Activated CD8-positive, alpha-beta memory T cell treated with anti-CD3 and anti-CD28 coated beads, Interleukin-2, amount 50 U/mL, for 1 hour (primary cell): ENCODE measurements around the gene GMPPB.
"Not testable (repeated sequence)": the region's sequence is repeated elsewhere in the genome, so short reads cannot be mapped to it uniquely, and the experiment has no call there.

ENCODE experiments used
- DNase-seq: peaks from one replicate; pipeline ENCODE4 v3.0.0-alpha.2; 2020; ENCODE audit errors: extremely low read depth

The GMPPB gene

DNA sequence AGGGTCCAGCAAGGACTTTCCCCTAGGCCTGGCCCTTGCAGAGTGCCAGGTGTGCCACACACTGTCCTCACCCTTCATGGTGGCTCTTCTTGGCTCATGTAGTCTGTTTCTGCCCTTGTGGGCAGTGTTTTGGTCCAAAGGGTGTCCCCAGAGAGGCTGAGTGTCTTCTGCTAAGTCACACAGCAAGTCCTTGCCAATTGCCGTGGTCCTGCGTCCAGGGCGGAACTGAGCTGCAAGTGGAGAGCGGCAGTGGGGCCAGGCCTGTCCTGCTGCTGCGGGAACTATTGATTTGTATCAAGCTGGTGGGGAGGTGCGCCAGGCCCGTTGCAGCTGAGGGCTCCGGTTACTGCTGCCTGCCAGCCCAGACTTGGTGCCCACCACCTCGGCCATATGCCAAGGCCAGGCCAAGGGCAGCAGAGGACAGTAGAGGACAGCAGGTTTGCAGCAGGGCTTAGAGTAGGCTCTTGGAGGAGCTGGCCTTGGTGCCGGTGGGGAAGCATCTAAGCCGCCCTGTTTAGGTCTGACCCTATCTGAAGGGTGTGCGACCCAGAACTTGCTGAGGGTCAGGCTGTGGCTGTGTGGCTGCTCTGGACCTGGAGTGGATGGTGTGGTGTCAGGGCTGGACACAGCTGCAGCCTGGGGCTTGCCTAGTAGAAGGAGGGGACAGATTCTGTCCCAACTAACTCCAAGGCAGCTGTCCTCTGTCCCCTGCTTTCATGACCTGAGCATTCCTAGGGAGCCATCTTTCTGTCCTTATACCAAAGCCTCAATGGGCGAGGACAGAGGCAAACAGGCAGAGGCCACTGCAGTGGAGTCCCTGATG lies 8.8 kb downstream of the GMPPB start:
- no peak for DNase-seq

DNA sequence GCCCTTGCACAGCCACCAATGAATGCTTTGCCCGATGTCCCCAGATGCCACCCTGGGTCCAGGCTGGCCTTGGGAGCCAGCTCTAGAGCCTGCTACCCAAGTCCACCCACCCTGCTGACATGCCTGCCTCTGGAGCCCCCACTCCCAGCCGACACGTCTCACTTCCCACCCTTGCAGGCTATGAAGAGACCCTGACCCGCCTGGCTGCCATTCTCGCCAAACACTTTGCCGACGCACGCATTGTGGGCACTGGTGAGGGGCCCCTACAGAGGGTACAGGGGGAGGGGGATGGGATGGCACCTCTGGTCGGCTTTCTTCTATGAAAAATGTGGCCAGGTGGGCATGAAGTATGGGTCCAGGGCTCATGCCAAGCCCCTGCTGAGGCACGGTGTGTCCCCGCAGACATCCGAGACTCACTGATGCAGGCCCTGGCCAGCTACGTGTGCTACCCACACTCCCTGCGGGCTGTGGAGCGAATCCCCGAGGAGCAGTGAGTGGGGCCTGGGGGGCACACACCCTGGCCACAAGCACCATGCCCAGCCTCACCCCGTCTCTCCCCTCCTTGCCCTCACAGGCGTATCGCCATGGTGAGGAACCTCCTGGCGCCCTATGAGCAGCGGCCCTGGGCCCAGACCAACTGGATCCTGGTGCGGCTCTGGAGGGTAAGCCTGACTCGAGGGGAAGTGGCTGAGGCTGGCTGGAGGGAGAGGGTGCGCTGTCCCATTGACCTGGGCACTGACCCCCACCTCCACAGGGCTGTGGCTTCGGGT lies 10.2 kb downstream of the GMPPB start:
- no peak for DNase-seq

DNA sequence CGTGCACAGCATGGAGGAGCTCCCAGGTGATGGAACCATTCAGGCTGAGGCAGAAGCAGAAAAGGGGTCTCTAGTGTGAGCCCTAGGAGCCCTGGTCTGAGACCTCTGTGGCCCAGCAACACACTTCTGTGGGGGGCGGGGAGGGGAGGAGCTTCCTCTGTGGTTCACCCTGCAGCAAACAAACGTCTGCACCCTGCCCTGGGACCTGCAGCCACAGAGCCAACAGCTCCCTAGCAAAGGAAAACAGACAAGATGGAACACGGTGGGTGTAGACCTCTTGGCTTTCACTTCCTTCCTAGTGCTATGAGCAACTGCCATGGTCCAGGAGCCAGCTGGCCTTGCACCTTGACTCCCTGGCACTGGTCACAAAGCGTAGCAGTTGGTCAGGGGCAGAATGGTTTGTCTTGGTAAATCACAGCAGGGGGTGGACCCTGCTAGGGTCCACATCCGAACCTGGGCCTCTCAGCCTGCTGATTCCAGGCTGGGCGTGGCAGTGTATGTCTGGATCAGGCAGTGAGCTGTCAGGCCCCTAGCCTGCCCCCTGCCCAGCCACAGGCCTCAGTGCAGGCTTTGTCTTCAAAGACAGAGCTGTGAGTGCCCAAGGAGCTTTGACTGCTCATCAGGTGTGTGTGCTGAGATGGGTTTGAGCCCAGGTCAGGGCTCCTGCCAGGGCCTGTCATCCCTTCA lies 11.0 kb downstream of the GMPPB start:
- DNase-seq = no peak

DNA sequence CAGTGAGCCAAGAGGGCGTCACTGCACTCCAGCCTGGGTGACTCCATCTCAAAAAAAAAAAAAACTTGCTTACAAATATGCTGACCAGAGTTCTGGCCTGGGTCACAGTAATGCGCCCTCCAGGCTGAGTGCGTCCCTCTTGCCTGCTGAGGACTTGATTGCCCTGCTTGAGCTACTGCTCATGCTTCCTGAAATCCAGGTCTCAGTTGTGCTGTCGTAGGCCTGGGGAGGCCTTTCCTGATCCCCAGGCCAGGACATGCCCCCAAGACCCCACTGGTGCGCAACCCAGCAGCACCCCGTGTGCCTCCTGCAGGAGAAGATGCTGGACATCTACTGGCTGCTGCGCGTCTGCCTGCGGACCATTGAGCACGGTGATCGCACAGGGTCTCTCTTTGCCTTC lies 11.6 kb downstream of the GMPPB start:
- DNase-seq = no peak

DNA sequence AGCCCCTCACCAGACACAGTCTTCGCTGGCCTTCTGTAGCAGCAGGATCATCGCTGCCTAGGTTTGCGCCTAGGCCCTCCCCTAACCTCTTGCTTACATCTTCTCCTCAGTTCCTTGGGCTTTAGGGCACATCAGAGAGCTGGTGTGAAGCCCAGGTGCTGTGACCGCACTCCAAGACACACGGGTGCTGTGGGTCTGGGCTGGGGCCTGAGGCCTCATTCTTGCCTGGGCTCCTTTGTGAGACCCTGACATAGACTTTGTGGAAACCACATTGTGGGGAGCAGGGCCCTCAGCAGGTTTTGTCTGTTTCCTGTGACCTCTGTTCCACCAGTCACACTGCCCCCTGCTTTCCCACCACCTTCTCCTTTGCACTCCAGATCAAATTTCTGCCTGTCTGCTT lies 12.3 kb downstream of the GMPPB start:
- DNase-seq = no peak

DNA sequence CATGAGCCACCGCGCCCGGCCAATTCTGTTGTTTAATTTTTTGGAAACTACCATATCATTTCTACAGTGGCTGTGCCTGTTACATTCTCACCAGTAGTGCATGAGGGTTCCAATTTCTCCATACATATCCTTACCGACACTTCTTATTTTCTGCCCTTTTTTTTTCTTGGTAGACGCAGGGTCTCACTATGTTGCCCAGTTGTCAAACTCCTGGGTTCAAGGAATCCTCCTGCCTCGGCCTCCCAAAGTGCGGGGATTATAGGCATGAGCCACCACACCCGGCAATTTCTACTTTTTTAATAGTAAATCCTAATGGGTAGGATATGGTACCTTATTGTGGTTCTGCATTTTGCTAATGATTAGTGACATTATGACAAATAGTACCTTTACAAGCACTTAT lies 13.9 kb downstream of the GMPPB start:
- DNase-seq = no peak

DNA sequence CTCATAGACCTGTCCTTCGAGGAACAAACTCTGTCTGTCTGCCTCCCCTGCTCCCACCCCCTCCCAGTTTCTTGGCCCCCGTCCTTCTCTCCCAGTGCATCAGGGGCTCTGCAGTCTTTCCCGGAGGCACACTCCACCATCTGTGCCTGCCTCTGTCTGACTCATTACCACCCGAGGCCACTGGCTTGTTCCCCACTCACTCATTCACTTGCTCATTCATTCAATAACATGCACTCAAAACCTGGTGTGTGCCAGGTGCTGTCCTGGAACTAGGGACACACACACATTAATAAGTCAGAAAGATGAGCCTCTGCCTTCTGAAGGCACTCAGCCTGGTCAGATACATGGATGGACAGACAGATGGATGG lies 16.7 kb downstream of the GMPPB start:
- DNase-seq = no peak

DNA sequence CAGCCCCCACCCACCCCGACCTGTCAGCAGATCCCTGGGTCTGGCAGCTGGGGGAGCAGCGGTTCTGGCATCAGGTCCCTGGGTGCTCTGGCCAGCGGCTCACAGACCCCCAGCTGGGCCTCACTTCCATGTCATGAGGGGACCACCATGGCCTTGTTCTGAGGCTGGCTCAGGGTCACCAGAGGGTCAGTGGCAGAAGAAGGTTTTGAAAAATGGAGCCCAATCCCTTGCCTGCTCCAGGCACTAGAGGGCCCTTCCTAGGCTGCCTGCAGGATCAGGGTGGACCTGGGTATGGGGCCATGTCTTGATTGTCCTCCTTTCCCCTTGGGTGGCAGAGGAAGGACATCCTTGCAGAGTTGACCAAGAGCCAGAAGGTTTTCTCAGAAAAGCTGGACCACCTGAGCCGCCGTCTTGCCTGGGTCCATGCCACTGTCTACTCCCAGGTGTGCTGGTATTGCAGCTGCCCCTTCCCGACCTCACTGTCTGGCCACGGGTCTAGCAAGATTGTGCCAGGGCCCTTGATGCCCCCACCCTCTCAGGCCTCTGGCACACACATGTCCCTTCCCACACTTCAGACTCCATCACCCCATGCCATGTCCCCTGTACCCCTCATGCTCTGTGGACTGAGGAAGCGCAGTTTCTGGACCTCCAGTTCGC lies 17.2 kb downstream of the GMPPB start:
- DNase-seq = no peak

DNA sequence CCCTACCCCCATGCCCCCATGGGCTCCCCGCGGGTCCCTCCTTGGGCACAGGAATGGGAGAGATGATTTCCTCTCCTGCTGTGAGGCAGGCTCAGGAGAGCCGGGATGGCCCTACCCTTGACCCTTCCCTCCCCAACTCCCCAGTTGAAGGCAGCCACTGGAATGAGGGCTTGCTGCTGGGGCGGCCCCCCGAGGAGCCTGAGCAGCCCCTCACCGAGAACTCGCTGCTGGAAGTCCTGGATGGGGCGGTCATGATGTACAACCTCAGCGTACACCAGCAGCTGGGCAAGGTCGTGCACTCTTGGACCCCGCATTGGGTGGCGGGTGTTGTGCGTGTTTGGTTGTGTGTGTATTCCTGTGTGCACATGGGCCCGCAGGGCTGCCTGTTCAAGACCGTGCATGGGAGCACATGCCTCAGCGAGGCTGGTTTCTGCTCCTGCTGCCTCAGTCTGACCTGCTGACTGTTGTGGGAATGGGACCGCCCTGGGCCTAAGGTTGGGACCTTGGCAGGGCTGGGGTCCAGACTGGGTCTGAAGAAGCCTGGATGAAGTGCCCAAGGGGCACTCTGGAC lies 18.3 kb downstream of the GMPPB start:
- no peak for DNase-seq

DNA sequence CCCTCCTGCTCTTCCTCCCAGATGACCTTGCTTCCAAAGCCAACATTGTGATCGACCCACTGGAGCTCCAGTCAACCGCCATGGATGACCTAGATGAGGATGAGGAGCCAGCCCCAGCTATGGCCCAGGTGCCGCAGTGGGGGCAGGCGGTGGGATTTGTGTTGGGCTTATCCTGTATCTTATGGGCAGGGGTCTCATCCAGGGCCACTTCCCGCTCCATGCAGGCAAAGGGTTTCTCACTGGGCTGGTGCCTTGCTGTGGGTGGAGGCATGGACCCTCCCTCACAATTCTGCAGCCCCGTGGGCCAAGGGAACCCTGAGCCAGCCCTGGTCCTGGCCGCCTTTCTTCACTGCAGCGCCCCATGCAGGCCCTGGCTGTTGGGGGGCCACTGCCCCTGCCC lies 19.1 kb downstream of the GMPPB start:
- no peak for DNase-seq

DNA sequence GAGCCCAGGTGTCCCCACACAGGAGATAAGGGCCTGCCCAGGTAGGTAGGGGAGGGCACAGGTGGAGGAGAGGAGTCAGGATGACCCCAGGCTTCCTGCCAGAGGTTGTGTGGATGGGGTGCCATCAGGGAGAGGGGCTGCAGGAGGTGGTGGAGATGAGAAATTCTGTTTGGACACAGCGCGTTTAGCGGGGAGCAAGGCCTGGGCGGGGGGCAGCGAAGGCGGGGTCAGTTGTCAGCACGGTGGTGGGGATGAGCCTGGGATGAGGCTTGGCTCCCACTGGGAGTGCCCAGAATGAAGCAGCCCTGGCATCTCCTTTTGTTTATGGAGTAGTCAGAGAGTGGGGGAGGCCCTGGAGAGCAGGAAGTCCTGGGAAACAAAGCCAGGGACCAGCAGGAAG lies 19.8 kb downstream of the GMPPB start:
- DNase-seq = no peak

DNA sequence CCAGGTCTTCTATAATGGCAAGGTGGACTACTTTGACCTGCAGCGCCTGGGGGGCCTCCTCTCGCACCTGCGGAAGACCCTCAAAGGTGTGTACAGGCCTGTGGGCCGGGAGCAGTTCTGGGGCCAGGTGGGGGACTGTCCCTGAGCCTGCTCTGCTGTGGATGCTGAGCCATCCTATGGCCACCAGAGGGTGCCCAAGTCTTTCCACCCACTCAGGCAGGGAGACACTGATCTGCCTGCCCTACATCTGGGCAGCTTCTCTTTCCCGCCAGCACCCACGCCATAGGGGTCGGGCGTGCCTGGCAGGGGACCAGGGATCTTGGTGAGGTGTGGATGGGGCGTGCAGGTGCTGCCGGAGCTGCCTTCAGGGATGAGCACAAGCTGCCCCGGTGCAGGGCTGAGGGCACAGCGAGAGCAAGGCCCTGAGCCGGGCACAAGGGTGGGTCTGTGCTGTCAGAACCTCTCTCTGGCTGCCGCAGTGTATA lies 20.3 kb downstream of the GMPPB start:
- DNase-seq = peak; percentile 24

DNA sequence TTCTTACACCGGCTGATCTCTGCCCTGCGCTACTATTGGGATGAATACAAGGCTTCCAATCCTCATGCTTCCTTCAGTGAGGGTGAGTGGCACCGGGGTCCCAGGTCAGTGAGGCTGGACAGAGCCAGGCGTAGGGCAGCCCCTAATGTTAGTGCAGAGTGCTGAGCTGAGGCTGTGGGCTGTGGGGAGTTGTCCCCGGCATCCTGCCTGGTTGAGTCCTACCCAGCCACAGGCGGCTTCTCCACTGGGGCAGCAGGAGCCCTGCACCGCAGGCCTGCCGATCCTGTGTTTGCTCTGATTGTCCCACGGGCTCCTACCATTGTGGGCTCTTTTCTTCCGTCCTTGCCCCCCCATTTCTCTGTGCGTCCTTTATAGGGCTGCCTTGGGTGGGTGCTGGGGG lies 21.1 kb downstream of the GMPPB start:
- DNase-seq = no peak

DNA sequence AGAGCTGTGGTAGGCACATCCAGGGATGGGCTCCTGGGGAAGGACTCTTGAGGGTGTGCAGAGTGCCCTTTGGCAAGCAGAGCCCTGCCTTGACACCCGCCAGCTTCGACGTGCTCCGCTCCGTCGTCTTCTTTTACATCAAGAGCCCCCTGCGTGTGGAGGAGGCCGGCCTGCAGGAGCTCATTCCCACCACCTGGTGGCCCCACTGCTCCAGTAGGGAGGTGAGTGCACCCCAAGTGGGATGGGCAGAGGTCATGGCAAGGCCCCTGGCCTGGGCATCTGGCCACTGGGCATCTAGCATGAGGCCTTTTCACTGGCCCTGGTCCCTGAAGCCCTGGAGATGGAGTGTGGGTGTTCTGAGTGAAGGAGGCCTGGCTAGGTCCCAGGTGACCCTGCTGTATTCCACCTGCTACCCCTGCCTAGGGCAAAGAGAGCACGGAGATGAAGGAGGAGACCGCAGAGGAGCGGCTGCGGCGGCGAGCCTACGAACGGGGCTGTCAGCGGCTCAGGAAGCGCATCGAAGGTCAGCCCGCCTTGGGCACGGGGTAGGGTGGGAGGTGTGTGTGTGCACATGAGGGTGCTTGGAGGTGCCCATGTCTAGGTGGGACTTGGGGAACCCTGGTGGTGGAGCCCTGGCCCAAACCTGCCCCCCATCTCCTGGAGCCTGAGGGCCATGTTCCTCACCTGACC lies 22.2 kb downstream of the GMPPB start:
- no peak for DNase-seq

DNA sequence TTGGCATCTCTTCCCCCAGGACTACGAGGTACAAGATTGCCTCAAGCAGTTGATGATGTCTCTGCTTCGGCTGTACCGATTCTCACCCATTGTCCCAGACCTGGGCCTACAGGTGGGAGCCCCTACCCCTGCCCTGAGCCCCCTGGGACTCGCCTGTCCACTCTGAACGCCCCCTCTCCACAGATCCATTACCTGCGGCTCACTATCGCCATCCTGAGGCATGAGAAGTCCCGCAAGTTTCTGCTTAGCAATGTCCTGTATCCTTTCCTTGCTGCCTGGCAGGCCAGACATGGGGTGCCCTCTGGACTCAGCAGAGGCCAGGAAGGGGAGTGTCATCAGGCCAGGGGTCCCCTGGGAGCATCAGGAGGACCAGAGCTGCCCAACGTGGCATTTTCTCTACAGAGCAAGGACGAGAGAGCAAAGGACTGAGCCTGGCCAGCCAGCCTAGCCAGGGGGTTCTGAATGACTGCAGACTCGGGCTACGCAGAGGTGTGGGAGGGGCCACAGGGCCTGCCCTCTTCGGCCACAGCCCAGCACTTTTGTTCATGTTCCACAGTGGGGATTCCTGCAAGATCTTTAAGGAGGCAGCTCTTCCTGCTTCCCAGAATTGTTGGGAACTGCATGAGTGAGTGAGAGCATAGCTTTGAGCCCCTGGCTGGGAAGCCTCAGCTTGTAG lies 23.2 kb downstream of the GMPPB start:
- DNase-seq = no peak

DNA sequence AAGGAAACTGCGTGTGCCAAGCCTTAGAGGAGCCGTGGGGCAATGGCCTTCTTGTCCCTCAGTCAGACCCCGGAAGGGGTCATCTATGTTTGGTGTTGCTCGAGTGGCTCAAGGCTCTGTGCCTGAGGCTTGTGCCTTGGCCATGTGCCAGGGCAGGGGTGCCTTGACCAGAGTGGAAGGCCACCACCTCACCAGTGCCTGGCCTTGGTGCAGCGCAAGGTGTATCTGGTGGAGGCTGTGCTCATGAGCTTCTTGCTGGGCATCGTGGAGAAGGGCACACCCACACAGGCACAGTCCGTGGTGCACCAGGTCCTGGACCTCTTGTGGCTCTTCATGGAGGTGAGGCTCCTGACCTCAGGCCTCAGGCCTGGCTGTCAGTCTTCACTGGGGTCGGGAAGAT lies 23.7 kb downstream of the GMPPB start:
- no peak for DNase-seq

DNA sequence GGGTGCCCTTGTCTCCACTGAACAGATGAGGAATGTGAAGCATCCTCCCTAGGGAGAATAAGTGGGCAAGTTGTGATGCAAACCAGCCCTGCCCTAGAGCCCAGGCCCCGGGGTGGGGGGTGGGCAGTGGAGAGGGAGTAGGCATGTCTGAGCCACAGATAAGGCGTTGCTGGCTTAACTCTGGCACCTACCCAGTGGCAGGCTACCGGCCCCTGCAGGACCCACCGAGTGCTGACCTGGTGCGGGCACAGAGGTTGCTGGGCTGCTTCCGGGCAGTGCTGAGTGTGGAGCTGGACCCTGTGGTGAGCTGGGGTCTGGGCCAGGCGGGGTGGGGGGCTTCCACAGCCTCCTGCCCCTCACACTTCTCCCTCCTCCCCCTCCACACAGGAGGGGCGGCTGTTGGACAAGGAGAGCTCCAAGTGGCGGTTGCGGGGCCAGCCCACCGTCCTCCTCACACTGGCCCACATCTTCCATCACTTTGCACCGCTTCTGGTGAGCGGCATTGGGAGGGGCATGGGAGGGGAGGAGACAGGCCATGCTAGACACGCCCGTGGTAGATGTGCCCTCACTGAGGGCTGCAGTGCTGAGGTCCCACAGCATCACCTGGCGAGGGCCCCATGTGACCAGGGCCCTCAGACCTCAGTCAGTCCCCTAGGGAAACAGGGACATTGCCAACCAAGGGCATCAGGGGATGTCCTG lies 24.3 kb downstream of the GMPPB start:
- no peak for DNase-seq

DNA sequence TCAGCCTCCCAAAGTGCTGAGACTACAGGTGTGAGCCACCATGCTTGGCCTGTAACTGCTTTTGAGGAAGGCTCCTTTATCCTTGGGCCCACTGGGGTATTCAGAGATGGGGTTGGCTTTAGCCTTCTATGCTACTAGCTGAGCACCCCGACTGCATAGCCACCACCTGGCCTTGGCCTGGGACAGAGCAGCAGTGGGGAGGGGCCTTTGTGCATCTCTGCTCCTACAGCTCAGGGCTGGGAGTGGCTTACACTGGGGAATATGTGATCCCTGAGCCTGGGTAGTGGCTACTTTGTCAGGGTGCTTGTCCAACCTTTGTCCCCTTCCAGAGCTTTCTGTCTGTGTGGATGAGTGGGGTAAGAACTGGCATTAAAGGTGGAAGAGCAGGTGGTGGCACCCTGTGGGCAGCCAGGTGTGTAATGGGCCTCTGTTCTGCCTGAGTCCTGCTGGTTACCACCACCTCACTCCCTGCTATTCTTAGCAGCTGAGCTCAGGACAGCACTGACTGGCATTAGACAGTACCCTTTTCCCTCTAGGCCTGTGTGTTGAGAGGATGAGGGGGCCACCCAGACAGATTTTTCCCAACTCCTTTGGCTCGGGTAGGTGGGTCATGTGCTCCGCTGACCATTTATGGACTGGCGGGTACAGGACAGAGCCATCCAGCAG lies 28.3 kb downstream of the GMPPB start:
- DNase-seq = not testable (repeated sequence)

DNA sequence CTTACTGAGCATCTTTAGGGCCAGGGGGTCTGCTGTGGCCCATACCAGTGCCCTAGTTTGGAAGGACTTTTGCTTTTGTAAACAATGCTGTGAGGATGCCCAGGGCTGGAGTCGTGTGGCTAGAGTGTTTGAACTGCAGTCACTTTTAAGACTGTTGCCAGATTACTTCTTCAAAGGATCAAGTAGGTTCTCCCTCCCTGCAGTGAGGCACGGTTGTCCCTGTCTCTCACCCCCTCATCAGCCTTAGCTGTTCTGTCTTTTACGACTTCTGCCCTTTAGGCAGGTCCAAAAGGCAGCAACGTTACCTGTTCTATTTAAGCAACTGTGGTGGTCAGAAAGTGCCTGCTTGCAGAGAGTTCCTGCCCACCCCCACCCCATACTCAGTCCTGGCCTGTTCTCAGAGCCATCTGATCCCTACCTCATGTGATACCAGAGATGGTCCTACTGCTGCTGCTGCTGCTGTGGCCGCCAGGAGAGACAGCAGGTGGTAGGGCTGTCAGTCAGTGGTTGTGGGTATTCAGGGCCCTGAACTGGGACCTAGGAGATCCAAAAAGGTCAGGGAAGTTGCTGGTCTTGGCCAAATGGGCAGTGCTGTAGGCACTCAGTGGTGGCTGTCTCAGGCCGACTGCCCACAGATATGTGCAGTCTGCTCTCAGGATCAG lies 29.2 kb downstream of the GMPPB start:
- not testable (repeated sequence) for DNase-seq
